Uterus (tissue), 2 donors: ENCODE data around the gene FCN1.

ENCODE experiments used
- POLR2A ChIP-seq, 2 donors: fragments of 450-650 bp; IDR thresholded peaks; one replicate each; pipeline ENCODE4 v1.6.1; 2016; ENCODE audit warnings: antibody characterized with exemption in 2 of 2, mild to moderate bottlenecking in 1 of 2, moderate library complexity in 1 of 2
- TF ChIP-seq, protein P1 (sequence below), 4 experiments: fragments of 200-600 bp in 2 of 4; fragments of 450-650 bp in 2 of 4; sonication (generic) in 2 of 4; IDR thresholded peaks; one replicate each; pipeline ENCODE4 v1.5.1; 2016 to 2019; ENCODE audit warnings: antibody characterized with exemption in 4 of 4, mild to moderate bottlenecking in 2 of 4, moderate library complexity in 1 of 4

DNA sequence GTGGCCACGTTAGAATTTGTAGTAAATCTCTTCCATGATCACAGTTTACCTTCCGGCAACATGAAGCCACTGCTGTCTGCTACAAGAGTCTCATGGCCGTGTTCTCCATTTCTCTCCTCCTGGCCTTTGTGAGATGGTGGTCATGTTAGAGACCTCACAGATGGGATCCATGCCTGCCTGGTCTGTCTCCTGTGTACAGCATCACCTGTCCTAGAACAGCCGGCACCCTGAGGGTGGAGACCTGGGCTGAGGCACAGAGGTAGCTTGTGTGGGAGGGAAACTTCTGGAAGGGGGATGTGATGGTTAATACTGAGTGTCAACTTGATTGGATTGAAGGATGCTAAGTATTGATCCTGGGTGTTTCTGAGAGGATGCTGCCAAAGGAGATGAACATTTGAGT is 40.2 kb downstream of the FCN1 start:
- TF ChIP-seq, protein P1, sequence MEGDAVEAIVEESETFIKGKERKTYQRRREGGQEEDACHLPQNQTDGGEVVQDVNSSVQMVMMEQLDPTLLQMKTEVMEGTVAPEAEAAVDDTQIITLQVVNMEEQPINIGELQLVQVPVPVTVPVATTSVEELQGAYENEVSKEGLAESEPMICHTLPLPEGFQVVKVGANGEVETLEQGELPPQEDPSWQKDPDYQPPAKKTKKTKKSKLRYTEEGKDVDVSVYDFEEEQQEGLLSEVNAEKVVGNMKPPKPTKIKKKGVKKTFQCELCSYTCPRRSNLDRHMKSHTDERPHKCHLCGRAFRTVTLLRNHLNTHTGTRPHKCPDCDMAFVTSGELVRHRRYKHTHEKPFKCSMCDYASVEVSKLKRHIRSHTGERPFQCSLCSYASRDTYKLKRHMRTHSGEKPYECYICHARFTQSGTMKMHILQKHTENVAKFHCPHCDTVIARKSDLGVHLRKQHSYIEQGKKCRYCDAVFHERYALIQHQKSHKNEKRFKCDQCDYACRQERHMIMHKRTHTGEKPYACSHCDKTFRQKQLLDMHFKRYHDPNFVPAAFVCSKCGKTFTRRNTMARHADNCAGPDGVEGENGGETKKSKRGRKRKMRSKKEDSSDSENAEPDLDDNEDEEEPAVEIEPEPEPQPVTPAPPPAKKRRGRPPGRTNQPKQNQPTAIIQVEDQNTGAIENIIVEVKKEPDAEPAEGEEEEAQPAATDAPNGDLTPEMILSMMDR (IDR thresholded peaks at IDR 0.05) = no peak
- TF ChIP-seq POLR2A (IDR thresholded peaks at IDR 0.05) = no peak
